Globus pallidus (tissue), 1 donor: ENCODE measurements around the gene NT5C.
"Not testable (repeated sequence)": the region's sequence is repeated elsewhere in the genome, so short reads cannot be mapped to it uniquely, and the experiment has no call there.

Experiments
- DNase-seq: peaks from one replicate; pipeline ENCODE4 v3.0.0-alpha.2; 2015; ENCODE audit warnings: low spot score

The NT5C gene

GRCh38 chr17:75144816-75145512 lies 13.4 kb upstream of the NT5C start:
- peak; percentile 33 for DNase-seq

- no peak for DNase-seq
Measured at GRCh38 chr17:75142236-75142971, 10.9 kb upstream of the NT5C start.

- DNase-seq, result no peak
Measured at GRCh38 chr17:75138519-75138918, 7.0 kb upstream of the NT5C start.

- DNase-seq, result not testable (repeated sequence)
Measured at GRCh38 chr17:75137762-75138161, 6.2 kb upstream of the NT5C start.

DNA sequence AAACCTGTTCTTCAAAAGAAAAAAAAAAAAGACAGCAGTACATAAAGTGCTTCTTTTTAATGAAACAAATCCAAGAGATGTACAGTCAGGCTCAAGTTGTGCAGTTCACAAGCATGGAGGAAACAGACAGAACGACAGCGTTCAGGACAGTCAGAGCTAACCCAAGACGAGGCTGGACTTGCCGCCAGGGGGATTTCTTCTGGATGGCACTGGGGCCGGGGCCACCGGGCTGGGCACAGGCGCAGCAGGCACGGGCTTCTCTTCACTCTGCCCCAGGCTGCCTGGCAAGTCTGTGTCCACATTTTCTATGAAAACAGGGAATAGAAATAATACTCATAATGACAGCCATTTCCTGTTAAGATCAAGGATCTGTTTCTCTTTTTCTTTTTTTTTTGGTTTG lies 4.4 kb upstream of the NT5C start:
- no peak for DNase-seq

GRCh38 chr17:75135452-75135851 lies 3.9 kb upstream of the NT5C start:
- no peak for DNase-seq

- not testable (repeated sequence) for DNase-seq
Measured at GRCh38 chr17:75133607-75134347, 2.2 kb upstream of the NT5C start.

GRCh38 chr17:75133001-75133400 lies 1.5 kb upstream of the NT5C start:
- DNase-seq, result no peak

GRCh38 chr17:75132018-75133000 lies 767 bp upstream of the NT5C start:
- DNase-seq, result not testable (repeated sequence)

DNA sequence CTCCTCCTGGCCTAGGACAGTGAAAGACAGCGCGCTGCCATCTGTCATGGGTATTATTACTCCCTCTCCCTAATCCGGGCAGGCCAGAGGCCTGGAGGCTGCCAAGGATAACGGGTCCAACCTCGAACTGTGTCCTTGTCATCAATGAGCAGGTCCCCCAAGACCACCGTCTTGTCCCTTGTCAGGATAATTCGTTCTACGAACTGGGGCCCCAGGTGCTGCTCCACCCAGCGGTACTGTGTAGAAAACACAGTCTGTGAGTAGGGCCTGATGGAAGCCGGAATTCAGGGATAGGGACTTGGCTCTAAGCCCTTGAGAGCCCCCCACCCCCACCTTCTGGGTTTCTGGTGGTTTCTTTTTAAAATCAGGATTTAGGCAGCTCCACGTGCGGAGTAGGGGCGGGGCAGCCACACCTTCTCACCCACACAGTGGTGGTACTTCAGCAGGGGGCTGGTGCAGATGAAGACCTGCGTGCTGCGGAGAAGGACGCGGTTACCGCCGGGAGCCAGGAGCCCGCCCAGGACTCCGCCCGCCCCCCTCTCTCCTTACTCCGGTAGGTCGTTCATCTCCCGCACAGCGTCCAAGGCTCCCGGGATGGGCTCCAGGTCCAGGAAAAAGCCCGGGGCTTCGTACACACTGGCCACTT lies 787 bp downstream of the NT5C start:
- no peak for DNase-seq

GRCh38 chr17:75130059-75130631 lies 1.4 kb downstream of the NT5C start:
- no peak for DNase-seq

DNA sequence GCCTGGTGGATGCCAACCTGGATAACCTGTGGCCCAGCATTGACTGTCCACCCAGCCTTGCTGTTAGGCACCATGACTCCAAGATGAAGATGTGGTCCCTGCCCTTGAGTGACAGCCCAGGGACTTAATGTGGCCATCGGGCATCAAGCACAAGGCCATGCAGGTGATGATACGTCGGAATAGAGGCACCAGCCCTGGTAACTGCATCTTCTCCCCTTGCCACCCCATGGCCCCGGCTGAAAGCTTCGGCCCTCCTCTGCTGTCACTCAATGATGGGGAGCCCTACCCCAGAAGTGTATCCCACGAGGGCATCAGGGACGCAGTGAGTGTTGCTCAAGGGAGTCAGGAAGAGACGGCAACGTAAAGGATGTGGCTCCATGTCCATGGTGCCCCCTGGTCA lies 2.0 kb downstream of the NT5C start:
- DNase-seq, result no peak

DNA sequence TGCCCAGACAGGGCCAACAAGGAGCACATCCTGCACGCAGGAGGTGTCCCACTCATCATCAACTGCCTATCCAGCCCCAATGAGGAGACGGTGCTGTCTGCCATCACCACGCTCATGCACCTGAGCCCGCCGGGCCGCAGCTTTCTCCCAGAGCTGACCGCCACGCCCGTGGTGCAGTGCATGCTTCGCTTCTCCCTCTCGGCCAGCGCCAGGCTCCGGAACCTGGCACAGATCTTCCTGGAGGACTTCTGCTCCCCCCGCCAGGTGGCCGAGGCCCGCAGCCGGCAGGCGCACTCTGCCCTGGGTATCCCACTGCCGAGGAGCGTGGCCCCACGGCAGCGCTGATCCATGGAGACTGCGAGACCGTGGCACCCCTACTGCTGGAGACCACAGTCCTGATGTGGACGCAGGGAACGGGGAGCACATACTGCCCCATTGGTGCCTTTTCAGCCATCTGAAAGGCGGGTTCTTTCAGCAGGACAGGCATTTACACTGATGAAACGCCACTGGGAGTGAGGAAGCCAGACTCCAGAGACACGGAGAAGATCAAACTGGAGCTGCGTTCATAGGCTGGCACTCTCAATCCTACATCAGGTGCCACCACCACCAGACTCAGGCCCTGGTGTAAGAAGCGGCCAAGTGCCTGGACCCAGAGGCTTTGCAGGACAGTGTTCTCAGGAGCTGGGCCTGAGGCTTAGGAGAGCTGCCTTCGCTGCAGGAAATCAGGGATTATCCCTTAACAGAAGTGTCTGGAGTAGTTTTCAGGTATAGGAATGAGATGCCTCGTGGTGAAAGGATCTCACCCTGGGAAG lies 2.6 kb downstream of the NT5C start:
- no peak for DNase-seq

GRCh38 chr17:75127936-75128335 lies 3.6 kb downstream of the NT5C start:
- DNase-seq, result not testable (repeated sequence)

DNA sequence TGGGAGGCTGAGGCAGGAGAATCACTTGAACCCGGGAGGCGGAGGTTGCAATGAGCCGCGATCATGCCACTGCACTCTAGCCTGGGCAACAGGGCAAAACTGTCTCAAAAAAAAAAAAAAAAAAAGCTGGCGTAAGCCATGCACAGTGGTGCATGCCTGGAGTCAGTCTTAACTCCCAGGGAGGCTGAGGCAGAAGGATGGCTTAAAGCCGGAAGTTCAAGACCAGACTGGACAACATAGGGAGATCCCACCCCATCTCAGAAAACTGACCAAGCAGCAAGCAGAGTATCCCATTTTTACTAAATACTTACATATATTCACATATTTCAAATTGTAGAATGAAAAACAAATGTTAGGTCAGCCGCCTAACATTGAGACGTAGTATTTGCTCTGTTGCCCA lies 4.6 kb downstream of the NT5C start:
- no peak for DNase-seq

DNA sequence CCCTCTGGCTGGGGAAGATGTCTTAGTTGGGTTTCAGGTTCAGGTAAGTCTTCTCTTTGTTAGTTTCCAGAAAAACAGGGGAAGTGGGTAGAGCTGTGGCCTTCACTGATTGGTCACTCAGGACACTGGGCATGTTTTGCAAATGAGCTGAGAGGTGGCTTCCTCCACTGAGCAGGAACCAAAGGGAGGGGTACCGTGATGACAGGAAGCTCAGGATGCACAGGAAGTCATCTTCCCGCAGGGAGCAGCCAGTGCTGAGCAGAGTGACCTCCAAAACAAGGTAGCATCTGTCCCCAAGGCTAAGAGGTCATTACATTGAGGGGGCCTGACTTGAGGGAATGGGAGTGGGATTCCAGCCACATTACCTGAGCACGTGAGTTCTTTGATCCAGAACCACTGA lies 5.6 kb downstream of the NT5C start:
- DNase-seq, result no peak

DNA sequence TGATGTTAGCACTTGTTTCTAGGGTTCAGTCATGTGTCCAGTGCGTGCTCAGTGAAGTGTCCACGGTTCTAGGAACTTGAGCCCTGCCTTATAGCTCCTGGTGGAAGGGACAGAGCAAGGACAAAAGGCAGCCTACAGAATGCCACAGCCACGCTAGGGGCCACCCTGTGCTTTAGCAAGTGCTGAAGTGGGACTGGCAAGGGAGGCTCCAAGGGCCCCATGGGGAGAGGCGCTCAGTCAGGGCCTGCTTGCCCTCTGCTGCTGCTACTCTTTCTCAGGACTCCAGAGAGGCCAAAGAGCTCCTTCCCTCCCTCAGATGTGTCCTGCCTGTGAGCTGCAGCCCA lies 6.8 kb downstream of the NT5C start:
- no peak for DNase-seq

DNA sequence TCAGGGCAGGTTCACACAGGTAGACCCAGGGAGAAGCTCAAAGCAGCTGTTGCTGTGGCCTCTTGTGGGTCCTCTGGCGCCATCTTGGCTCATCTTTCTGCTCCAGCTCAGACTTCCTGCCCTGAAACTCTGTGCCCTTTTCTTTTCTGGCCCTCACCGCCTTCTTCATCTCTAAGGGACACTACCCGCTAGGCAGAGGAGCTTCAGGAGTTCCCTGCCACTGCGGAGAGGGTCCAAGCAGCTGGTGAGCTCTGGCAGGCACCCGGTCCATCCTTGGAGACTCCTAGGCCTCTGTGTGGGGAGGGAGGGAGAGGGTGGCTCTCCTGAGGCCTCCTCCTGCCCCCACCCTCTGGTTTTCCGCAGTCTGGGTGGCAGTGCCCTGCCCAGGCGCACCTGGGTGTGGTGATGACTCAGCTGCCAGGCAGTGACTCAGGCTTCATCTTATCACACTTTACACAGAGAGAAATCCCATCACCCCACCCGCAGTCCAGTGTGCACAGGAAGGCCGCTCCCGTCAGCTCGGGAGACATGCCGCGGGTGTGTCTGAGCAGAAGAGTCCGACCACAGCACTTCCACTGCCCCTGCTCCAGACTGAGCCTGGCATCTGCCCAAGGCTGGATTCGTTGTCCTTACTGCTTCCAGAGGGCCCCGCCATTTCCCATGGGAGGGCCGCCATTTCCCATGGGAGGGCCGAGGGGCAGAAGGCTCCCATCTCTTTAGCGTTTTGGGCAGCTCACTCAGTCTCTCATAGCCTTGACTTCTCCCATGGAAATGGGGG lies 7.3 kb downstream of the NT5C start:
- no peak for DNase-seq

GRCh38 chr17:75118307-75118706 lies 13.2 kb downstream of the NT5C start:
- no peak for DNase-seq
